ENCODE measurements around the gene CD163.
"Not testable (repeated sequence)": the region's sequence is repeated elsewhere in the genome, so short reads cannot be mapped to it uniquely, and the experiment has no call there.

The CD163 gene
- total RNA-seq: 0 to 0.07 reads per million in 2 donors

GRCh38 chr12:7503686-7504415 is at the start of gene CD163:
Gene CD163, minus strand, starts transcription at chr12:7503777. Its CDS starts 87 bp downstream, at chr12:7503690.
- DNase-seq: no peak

- no peak for DNase-seq
Measured at GRCh38 chr12:7542813-7543212, 39.2 kb upstream of the CD163 start.

- no peak for DNase-seq
Measured at GRCh38 chr12:7542046-7542445, 38.5 kb upstream of the CD163 start.

- no peak for DNase-seq
Measured at GRCh38 chr12:7514416-7514815, 10.8 kb upstream of the CD163 start.

GRCh38 chr12:7512553-7512952 is 9.0 kb upstream of the CD163 start:
- DNase-seq: no peak

- not testable (repeated sequence) for DNase-seq
Measured at GRCh38 chr12:7509793-7510470, 6.4 kb upstream of the CD163 start.

GRCh38 chr12:7502612-7503011 is 965 bp downstream of the CD163 start:
- no peak for DNase-seq

- no peak for DNase-seq
Measured at GRCh38 chr12:7501031-7501588, 2.5 kb downstream of the CD163 start.

- DNase-seq: no peak
Measured at GRCh38 chr12:7499636-7500035, 3.9 kb downstream of the CD163 start.

GRCh38 chr12:7498809-7499208 is 4.8 kb downstream of the CD163 start:
- no peak for DNase-seq

GRCh38 chr12:7497661-7498060 is 5.9 kb downstream of the CD163 start:
- DNase-seq: no peak

- no peak for DNase-seq
Measured at GRCh38 chr12:7496451-7496850, 7.1 kb downstream of the CD163 start.

GRCh38 chr12:7495136-7495535 is 8.4 kb downstream of the CD163 start:
- no peak for DNase-seq

- no peak for DNase-seq
Measured at GRCh38 chr12:7493006-7493405, 10.6 kb downstream of the CD163 start.

- DNase-seq: no peak
Measured at GRCh38 chr12:7486512-7486911, 17.1 kb downstream of the CD163 start.

- DNase-seq: no peak
Measured at GRCh38 chr12:7485095-7485494, 18.5 kb downstream of the CD163 start.

GRCh38 chr12:7483343-7483742 is 20.2 kb downstream of the CD163 start:
- no peak for DNase-seq

GRCh38 chr12:7479771-7480170 is 23.8 kb downstream of the CD163 start:
- no peak for DNase-seq

- DNase-seq: no peak
Measured at GRCh38 chr12:7472060-7472459, 31.5 kb downstream of the CD163 start.

GRCh38 chr12:7460375-7461259 is 43.0 kb downstream of the CD163 start:
- peak; percentile 33 for DNase-seq

GRCh38 chr12:7459973-7460372 is 43.6 kb downstream of the CD163 start:
- no peak for DNase-seq

GRCh38 chr12:7451756-7452155 is 51.8 kb downstream of the CD163 start:
- no peak for DNase-seq

GRCh38 chr12:7450667-7451066 is 52.9 kb downstream of the CD163 start:
- DNase-seq: no peak
